Ammon's horn (tissue), 1 donor: ENCODE data around the gene NRROS.
"Not testable (repeated sequence)": the region's sequence is repeated elsewhere in the genome, so short reads cannot be mapped to it uniquely, and the experiment has no call there.

ENCODE experiments used
- DNase-seq: peaks from one replicate; pipeline ENCODE4 v3.0.0-alpha.2; 2016; ENCODE audit warnings: low spot score

The NRROS gene

GRCh38 chr3:196624907-196625306 lies 14.6 kb upstream of the NRROS start:
- DNase-seq: peak; percentile 72

- no peak for DNase-seq
Observed at GRCh38 chr3:196625331-196625730, 14.2 kb upstream of the NRROS start.

- no peak for DNase-seq
Observed at GRCh38 chr3:196627918-196628231, 11.6 kb upstream of the NRROS start.

GRCh38 chr3:196629228-196629627 lies 10.3 kb upstream of the NRROS start:
- DNase-seq: no peak

GRCh38 chr3:196631682-196632045 lies 7.8 kb upstream of the NRROS start:
- no peak for DNase-seq

- DNase-seq: peak; percentile 86
Observed at GRCh38 chr3:196632046-196632751, 7.3 kb upstream of the NRROS start.

GRCh38 chr3:196633555-196634151 lies 5.8 kb upstream of the NRROS start:
- DNase-seq: no peak

- peak; percentile 26 for DNase-seq
Observed at GRCh38 chr3:196634224-196634623, 5.3 kb upstream of the NRROS start.

GRCh38 chr3:196634829-196635228 lies 4.7 kb upstream of the NRROS start:
- DNase-seq: no peak

GRCh38 chr3:196636369-196637349 lies 2.8 kb upstream of the NRROS start:
- DNase-seq: peak; percentile 22

GRCh38 chr3:196637941-196638340 lies 1.6 kb upstream of the NRROS start:
- not testable (repeated sequence) for DNase-seq

GRCh38 chr3:196638861-196639482 lies 522 bp upstream of the NRROS start:
- DNase-seq: no peak

- DNase-seq: no peak
Observed at GRCh38 chr3:196640297-196641018, 964 bp downstream of the NRROS start.

GRCh38 chr3:196641333-196642054 lies 2.0 kb downstream of the NRROS start:
- no peak for DNase-seq

- DNase-seq: no peak
Observed at GRCh38 chr3:196642434-196642833, 2.9 kb downstream of the NRROS start.

GRCh38 chr3:196643201-196643749 lies 3.8 kb downstream of the NRROS start:
- peak; percentile 56 for DNase-seq

- no peak for DNase-seq
Observed at GRCh38 chr3:196643761-196644160, 4.3 kb downstream of the NRROS start.

- DNase-seq: no peak
Observed at GRCh38 chr3:196645096-196645495, 5.6 kb downstream of the NRROS start.

- DNase-seq: no peak
Observed at GRCh38 chr3:196645897-196646665, 6.6 kb downstream of the NRROS start.

- no peak for DNase-seq
Observed at GRCh38 chr3:196646666-196647216, 7.2 kb downstream of the NRROS start.
